AG10803 (cell line): ENCODE measurements around the gene ZG16.
"Not testable (repeated sequence)": the region's sequence is repeated elsewhere in the genome, so short reads cannot be mapped to it uniquely, and the experiment has no call there.

Experiments used
- DNase-seq: peaks from one replicate; pipeline ENCODE4 v3.0.0; 2010; ENCODE audit warnings: low read depth
- H3K4me3 ChIP-seq: 2 replicates; pipeline ENCODE4 v1.5.1; 2011; ENCODE audit warnings: mild to moderate bottlenecking, low read length, control low read depth
- TF ChIP-seq, protein P1 (sequence below): conservative IDR thresholded peaks from 2 replicates; pipeline ENCODE4 v1.5.1; 2011; ENCODE audit warnings: mild to moderate bottlenecking, low read length, control low read depth, inconsistent platforms

The ZG16 gene

DNA sequence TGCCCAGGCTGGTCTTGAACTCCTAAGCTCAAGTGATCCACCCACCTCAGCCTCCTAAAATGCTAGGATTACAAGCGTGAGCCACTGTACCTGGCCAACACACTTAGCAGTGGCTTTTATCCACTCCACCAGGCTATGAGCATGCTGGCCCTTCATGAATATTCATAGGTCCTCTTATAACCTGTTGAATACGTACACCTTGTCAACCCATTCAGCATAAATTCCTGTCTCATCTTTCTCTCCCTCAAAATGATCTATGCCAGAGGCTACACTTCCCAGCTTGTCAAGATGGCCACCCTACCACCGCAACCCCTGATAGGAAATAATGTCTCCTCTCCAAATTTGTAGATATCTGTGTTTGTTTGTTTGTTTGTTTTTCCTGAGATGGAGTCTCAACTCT lies 11.0 kb upstream of the ZG16 start:
- TF ChIP-seq, protein P1, sequence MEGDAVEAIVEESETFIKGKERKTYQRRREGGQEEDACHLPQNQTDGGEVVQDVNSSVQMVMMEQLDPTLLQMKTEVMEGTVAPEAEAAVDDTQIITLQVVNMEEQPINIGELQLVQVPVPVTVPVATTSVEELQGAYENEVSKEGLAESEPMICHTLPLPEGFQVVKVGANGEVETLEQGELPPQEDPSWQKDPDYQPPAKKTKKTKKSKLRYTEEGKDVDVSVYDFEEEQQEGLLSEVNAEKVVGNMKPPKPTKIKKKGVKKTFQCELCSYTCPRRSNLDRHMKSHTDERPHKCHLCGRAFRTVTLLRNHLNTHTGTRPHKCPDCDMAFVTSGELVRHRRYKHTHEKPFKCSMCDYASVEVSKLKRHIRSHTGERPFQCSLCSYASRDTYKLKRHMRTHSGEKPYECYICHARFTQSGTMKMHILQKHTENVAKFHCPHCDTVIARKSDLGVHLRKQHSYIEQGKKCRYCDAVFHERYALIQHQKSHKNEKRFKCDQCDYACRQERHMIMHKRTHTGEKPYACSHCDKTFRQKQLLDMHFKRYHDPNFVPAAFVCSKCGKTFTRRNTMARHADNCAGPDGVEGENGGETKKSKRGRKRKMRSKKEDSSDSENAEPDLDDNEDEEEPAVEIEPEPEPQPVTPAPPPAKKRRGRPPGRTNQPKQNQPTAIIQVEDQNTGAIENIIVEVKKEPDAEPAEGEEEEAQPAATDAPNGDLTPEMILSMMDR, result no peak
- H3K4me3 ChIP-seq, result no peak overlapping the region
- no peak for DNase-seq

DNA sequence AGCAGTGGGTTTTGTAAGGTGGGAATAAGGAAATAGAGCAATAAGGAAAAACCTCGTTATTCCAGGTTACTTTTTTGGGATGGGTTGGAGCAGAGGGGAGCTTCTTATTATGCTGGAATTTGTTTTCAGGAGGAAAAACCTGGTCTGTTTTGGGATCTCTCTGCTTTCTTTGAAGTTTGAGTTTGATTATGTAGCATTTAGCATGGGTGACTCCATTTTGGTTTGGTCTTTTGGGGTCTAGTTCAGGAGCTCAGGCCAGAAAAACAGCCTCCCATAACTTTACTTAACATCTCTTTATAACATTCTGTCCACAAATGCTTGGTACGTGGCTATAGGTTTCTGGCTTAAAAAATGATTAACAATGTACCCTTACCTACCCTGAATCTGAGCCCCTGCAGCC lies 8.5 kb upstream of the ZG16 start:
- H3K4me3 ChIP-seq, result no peak overlapping the region
- DNase-seq, result no peak
- TF ChIP-seq, protein P1, result no peak

DNA sequence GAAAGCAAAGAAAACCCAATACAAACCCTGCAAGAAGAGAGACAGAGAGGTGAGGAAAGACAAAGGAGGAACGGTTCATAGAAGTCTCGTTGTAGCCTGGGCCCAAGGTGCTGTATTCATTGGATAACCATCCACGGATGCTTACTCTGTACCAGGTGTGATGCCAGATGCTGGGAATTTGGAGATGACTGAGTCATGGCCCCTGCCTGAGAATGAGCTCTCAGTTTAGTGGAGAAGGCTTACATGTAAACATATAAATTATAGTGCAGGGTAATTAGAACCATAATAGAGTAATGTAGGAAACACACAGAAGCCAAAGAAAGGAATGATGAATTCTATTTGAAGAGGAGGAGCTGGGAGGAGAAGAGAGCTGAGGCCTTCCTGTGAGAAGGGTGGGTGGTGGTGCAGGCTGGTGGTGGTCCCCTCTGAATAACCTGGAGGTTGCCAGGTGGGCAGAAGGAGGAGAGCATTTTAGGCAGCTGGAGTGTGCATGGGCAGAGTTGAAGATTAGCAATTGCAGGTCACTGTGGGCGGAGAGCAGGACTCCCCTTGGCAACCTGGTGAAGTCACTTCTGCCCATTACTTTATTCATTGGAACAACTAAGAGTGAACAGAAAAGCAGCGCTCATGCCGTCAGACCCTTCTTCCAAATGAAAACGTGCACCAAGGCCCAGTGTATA lies 7.7 kb upstream of the ZG16 start:
- DNase-seq, result no peak
- no peak overlapping the region for H3K4me3 ChIP-seq
- TF ChIP-seq, protein P1, result no peak

DNA sequence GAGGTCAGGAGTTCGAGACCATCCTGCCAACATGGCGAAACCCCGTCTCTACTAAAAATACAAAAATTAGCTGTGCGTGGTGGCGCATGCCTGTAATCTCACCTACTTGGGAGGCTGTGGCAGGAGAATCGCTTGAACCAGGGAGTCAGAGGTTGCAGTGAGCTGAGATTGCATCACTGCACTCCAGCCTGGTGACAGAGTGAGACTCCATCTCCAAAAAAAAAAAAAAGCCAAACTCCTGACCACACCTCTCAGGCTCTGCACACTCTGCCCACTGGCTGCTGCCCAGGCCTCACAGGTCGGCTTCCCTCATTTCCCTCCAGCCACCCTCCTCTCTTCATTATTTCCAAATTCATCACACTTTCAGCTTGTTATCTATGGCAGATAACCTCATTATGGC lies 5.7 kb upstream of the ZG16 start:
- not testable (repeated sequence) for H3K4me3 ChIP-seq, DNase-seq

DNA sequence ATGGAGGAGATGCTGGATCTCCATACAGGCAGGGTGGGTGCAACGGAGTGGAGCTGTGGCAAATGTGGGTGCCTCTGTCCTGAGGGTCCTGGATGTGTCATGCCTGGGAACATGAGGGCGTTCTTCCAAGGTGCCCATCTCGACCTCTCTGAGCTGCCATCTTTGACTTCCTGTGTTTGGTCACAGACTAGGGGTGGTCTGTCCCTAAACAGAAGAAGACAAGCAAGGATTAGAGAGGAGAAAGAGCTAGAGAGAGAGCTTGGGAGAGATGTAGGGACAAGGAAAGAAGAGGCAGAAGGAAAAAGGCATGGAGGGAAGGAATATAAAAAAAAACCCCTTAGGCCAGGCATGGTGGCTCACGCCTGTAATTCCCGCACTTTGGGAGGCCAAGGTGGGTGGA lies 3.3 kb upstream of the ZG16 start:
- no peak for DNase-seq
- no peak overlapping the region for H3K4me3 ChIP-seq
- TF ChIP-seq, protein P1, result no peak

DNA sequence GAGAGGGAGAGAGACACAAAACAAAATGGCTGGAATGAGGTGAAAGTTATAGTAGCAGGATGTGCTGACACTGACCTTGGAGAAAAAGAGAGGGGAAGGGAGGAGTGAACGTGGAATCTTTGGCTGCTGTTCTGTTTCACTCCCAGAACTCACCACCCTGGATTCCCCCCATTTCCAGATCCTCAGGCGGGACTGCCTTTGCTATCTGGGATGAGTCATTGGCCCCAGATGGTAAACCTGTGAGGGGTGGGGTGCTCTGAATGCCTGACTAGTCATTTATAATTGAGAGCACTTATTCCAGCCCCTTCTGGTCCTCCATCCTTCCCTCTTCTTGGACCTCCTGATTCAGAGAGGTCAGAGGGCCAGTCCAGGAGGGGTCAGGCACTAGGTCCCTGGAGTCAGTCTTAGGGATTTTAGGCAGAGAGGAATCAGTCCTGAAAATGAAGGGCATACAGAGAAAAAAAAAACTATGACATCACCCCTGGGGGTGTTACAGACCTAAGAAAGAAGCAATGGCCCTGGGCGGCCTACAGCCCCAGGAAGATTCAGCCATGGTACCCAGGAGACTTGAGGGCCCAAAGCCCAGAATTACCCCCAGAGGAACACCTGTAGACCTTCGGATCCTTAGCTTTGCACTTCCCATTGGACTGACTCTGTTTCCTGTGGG lies 2.2 kb upstream of the ZG16 start:
- H3K4me3 ChIP-seq, result no peak overlapping the region
- TF ChIP-seq, protein P1, result no peak
- DNase-seq, result no peak

DNA sequence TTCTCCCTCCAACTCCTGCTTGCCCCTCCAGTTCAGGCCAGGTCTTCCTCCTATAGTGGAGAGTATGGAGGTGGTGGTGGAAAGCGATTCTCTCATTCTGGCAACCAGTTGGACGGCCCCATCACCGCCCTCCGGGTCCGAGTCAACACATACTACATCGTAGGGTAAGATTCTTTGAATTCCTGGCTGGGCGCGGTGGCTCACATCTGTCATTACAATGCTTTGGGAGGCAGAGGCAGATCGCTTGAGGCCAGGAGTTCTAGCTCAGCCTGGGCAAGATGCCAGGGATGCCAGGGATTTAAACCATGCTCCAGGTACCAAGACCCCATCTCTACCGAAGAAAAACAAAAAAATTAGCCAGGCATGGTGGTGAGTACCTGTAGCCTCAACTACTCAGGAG lies 1.4 kb downstream of the ZG16 start:
- TF ChIP-seq, protein P1, result no peak
- no peak for DNase-seq
- no peak overlapping the region for H3K4me3 ChIP-seq

DNA sequence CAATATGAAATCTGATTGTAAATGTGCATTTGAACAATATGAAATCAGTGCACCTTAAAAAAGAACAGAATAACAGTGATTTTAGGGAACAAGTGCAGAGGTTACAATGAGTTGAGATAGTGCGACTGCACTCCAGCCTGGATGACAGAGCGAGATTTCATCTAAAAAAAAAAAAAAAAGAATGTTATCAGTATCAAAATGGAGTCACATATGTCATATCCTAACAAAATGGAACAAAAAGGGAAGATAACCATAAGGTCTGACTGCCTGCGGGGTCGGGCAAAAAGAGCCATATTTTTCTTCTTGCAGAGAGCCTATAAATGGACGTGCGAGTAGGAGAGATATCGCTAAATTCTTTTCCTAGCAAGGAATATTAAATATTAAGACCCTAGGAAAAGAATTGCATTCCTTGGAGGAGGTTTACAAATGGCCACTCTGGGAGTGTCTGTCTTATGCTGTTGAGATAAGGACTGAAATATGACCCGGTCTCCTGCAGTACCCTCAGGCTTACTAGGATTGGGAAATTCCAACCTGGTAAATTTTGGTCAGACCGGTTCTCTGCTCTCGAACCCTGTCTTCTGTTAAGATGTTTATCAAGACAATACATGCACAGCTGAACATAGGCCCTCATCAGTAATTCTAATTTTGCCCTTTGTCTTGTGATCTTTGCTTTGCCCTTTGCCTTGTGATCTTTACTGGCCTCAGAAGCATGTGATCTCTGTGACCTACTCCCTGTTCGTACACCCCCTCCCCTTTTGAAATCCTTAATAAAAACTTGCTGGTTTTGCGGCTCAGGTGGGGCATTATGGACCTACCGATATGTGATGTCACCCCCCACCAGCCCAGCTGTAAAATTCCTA lies 5.3 kb downstream of the ZG16 start:
- H3K4me3 ChIP-seq, DNase-seq: not testable (repeated sequence)
